GM19035 (cell line): ENCODE results near the gene TXNL4B.

Source experiments
- ATAC-seq: cut with Tn5 transposase; IDR thresholded peaks from one replicate; pipeline ENCODE4 v1.9.1; 2021; ENCODE audit not compliant: unreplicated experiment

TXNL4B gene

GRCh38 chr16:72112906-72113615 is 19.6 kb upstream of the TXNL4B start:
- ATAC-seq = no peak

DNA sequence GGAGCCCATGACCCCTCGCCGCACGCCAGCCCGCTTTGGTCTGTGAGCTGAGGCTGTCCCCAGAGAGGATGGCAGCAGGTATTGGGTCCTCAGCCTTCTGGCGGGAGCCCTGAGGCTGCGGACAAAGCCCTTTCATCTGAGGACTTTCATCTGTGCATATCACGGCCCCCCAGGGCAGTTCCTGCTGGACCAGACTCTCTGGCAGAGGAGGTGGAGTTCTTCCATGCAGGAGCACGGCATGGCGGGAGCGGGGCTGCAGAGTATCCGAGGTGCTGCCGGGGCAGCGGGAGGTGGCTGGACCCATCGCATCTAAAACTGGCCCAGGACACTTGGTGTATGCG is 19.0 kb upstream of the TXNL4B start:
- ATAC-seq = no peak

DNA sequence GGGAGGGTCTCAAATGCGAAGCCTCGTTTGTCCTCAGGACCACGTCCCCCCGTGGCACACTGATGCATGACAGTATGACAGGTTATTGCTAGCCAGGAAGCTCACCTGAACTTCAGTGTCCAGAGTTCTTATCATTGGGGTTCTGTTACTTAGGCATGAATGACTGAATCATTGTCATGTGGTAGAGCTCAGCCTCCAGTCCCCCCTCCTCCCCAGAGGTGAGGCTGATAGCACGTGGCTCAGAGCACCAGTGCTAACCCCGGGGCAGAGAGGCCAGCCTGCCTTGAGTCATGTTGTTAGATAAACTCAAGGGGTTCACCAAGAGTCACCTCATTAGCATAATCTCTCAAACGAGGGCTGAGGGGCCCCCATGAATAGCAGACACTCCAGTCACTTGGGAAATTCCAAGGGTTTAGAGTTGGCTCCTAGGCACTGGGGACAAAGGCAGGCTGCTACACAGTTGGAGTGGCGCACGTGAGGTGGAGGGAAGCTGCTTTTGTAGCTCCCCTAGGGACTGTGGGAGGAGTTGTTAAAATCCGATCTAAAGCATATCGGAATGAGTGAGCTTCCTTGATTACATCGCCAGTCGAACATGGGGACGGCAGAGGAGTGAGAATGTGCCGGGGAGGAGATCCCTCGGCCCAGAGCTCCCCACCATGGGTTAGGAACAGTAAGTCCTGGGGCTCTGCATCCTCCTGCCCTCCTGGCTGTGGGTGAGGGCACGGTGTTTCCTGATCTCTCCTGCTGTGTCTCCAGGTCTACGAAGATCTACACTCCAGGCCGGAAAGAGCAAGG is 18.4 kb upstream of the TXNL4B start:
- ATAC-seq = no peak

DNA sequence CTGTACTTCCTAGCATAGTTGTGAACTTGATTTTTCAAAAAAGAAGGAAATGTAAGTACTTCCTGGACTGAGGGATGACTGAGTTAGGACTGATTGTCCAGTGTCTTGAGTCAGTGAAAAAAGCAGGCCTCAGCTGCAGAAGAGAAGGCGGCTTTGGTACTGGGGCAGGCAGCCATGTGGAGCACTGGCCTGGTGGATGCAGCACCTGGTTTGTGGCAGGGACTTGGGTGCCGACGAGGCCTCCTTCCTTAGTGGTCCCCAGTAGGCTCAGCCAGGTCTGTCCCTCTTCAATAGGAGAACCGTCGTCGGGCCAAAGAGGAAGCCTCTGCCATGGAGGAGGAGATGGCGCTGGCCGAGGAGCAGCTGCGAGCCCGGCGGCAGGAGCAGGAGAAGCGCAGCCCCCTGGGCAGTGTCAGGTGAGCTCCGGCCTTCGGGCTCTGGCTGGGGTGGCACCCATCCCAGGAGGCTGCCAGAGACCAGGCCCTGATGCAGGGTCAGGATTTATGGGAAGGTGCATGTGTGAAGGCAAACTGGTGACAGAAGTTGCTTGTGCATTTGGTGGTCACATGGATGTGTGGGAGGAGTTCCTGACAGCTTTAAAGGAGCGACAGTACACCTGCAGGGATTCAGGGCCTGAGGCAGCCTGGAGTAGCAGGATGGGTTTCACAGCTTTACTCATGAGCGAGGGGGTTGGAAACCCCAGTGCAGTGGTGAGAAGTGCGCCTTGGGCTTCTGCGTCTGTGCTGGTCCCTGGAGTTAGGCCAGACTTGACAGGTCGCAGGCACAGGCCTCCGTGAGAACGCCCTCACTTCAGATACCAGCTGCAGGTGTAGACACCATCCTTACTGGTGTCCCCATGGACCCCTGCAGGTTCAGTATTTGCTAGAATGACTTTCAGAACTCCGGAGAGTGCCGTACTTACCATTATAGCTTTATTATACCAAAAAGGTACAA is 17.5 kb upstream of the TXNL4B start:
- ATAC-seq = no peak

GRCh38 chr16:72109966-72110530 is 16.6 kb upstream of the TXNL4B start:
- no peak for ATAC-seq

GRCh38 chr16:72109300-72109699 is 15.9 kb upstream of the TXNL4B start:
- ATAC-seq = no peak

DNA sequence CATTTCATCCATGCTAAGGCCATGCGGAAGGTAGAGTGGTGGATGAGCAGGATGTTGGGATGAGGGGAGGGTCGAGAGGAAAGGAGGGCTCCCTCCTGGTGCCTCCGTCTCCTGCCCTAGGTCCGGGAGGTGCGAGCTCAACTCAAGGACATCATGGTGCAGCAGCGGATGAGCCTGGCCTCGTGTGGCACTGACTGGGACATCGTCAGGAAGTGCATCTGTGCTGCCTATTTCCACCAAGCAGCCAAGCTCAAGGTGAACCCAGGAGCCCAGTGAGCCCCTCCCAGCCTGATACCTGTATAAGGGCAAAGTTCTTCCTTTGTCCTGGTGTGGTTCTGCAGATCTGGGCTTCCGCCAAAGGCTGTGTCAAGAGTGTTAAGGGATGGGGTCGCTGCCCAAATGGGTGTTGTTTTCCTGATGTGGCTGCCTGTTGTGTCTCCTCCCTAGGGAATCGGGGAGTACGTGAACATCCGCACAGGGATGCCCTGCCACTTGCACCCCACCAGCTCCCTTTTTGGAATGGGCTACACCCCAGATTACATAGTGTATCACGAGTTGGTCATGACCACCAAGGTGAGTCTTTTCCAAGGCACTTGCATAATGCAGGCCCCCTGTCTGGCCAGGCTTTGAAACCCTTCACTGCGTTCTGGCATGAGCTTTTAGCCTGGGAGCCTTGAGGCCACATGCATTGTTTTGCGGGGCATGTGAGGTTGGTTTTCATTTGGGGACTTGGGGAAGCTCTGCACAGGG is 15.1 kb upstream of the TXNL4B start:
- ATAC-seq = no peak

GRCh38 chr16:72107371-72107770 is 14.0 kb upstream of the TXNL4B start:
- ATAC-seq = no peak

DNA sequence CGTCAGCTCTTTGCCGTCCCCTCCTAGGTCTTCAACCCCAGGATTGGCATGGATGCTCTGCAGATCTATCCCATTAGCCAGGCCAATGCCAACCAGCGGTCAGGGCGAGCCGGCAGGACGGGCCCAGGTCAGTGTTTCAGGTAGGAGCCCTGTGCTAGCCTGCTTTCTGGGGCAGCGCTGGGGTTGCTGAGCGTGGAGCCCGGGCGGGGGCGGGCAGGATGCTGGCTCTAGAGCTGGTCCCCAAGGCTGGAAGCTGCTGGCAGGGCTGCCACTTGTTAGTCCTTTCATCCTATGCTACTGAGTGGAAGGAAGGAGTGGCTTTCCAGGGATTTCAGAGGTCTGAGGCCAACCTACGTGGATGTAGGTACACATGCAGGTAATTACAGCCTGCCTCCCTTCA is 12.6 kb upstream of the TXNL4B start:
- ATAC-seq = no peak

DNA sequence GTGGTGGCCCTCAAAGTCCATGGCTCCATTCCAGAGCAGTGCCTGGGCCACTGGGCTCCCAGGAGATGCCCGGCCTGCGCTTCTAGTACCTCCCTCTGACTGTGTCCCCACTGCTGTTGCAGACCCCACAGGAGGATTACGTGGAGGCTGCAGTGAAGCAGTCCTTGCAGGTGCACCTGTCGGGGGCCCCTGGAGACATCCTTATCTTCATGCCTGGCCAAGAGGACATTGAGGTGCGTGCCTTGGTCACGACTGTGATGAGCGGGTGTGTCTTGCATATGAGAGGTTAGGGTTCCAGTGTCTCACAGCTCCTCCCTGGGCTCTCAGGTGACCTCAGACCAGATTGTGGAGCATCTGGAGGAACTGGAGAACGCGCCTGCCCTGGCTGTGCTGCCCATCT is 11.5 kb upstream of the TXNL4B start:
- no peak for ATAC-seq

DNA sequence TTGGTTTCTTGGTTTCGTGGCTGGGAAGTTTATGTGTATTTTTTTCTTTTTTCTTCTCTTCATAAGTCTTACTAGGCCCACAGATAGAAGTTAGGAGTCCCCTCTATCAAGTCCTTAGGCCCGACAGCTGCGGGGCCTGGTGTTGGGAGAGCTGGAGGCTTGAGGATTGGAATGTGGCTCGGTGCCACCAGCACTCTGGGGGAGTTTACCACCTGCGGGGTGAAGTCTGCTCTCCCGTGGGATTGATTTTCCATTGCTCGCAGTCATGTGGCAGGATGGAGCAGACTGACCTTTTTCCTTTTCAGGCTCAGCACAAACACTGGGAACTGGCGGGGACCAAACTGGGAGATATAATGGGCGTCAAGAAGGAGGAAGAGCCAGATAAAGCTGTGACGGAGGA is 7.8 kb upstream of the TXNL4B start:
- no peak for ATAC-seq

DNA sequence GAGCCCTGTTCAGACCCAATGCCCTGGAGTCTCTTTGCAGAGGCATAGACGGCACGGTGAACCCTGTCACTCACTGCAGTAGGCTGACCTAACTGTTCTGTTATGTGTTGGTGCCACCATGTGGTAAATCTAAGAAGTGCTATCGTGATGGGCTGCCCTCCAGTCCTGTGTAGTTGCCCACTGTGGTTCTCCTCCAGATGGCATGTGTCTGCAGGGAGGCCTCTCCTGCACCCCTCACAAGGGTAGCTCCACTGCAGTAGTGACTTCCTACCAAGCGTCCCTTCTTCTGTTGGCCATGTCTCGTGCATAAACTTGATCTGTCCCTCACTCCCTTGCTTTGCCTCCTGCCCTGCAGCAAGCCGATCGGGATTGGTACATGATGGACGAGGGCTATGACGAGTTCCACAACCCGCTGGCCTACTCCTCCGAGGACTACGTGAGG is 6.0 kb upstream of the TXNL4B start:
- peak; percentile 81 for ATAC-seq

DNA sequence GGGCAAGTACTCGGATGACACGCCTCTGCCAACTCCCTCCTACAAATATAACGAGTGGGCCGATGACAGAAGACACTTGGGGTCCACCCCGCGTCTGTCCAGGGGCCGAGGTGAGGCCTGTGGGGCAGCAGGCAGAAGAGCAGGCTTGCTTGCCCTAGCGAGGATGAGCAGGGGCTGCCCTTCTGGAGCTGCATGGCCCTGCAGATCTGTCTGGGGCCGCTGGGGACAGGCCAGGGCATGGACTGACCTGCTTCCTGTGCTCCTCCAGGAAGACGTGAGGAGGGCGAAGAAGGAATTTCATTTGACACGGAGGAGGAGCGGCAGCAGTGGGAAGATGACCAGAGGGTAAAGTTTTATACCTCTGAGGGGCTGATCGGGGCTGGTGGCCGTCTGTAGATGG is 5.5 kb upstream of the TXNL4B start:
- ATAC-seq = no peak

- ATAC-seq = no peak
These were observed 818 bp upstream of the TXNL4B start for GRCh38 chr16:72094266-72094610.

DNA sequence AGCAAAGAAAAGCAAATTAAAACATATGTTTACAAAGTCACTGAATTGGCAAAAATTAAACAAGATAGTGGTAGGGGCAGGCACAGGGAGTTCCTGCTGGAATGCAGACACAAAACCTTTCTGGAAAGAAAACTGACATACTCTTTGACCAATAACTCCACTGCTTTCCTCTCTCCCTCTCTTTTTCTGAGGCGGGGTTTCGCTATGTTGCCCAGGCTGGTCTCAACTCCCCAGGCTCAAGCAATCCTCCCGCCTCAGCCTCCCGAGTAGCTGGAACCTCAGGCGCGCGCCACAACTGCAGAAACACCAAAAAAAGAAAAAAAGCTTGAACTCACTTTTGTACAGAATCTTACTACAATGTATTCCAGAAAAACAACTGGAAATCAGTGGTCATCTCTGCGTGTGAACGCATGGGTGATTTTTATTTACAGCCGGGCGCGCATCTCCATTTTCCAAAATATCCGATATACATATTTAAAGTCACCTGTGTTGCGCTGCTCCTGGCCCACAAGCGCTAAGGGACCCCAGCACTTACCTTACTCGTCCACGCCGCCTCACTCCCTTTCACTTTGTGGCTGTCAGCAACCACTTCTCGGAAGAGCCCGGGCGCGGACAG is 480 bp downstream of the TXNL4B start:
- no peak for ATAC-seq

- ATAC-seq = no peak
These were observed 2.2 kb downstream of the TXNL4B start for GRCh38 chr16:72091217-72091616.

DNA sequence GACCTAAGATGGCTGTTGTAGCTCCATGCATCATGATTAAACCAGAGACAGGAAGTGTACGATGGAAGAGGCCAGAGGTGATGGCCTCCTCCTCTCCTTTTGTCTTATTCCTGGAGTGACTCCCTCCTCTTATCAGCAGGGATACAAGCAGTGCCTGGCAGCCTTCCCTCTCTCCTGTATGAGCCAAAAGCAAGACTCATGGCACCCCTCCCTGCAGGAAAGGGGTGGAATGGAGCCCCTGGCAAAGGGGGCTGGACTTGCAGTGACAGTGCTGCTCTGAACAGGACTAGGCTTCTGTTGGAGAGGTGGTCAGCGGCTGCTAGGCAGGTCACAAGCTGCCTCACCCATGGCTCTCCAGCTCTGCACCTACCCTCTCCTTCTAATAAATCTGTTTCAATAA is 8.4 kb downstream of the TXNL4B start:
- ATAC-seq = no peak

GRCh38 chr16:72084445-72084844 is 9.0 kb downstream of the TXNL4B start:
- ATAC-seq = no peak

- ATAC-seq = no peak
These were observed 9.5 kb downstream of the TXNL4B start for GRCh38 chr16:72083778-72084404.
